Measurements from ENCODE around the gene VCP.

VCP gene

GRCh38 chr9:35079041-35079425 lies 6.6 kb upstream of the VCP start:
- Histone ChIP-seq H3K27ac (peak overlapping the region; percentile 98), H3K36me3 (peaks cover 42% of the 10 kb centered on the region), H3K4me3 (ENCODE audit: low read depth, low read length) (peak overlapping the region; percentile 79), H3K9me3 (ENCODE audit: severe bottlenecking) (no peaks in the 10 kb centered on the region), H3K27me3 (ENCODE audit: insufficient read depth, low read depth, severe bottlenecking) (no peaks in the 10 kb centered on the region)
- no peak for TF ChIP-seq CTCF (IDR thresholded peaks at IDR 0.05; ENCODE audit: low read depth, low read length)
- DNase-seq, result peak; percentile 69

GRCh38 chr9:35078066-35078465 lies 5.6 kb upstream of the VCP start:
- TF ChIP-seq CTCF (IDR thresholded peaks at IDR 0.05; ENCODE audit: low read depth, low read length), result no peak
- no peak for DNase-seq
- peak overlapping the region; percentile 79 for H3K4me3 ChIP-seq (ENCODE audit: low read depth, low read length)
- H3K9me3 ChIP-seq (ENCODE audit: severe bottlenecking), result no peaks in the 10 kb centered on the region
- no peaks in the 10 kb centered on the region for H3K27me3 ChIP-seq (ENCODE audit: insufficient read depth, low read depth, severe bottlenecking)
- peaks cover 51% of the 10 kb centered on the region for H3K36me3 ChIP-seq
- peak overlapping the region; percentile 98 for H3K27ac ChIP-seq

- Histone ChIP-seq H3K4me3 (ENCODE audit: low read depth, low read length) (no peak overlapping the region), H3K36me3 (peaks cover 53% of the 10 kb centered on the region), H3K27me3 (ENCODE audit: insufficient read depth, low read depth, severe bottlenecking) (no peaks in the 10 kb centered on the region), H3K27ac (no peak overlapping the region), H3K9me3 (ENCODE audit: severe bottlenecking) (no peaks in the 10 kb centered on the region)
- no peak for TF ChIP-seq CTCF (IDR thresholded peaks at IDR 0.05; ENCODE audit: low read depth, low read length)
- no peak for DNase-seq
Observed at GRCh38 chr9:35076848-35077247, 4.4 kb upstream of the VCP start.

- H3K9me3 ChIP-seq (ENCODE audit: severe bottlenecking), result no peaks in the 10 kb centered on the region
- no peak overlapping the region for H3K27ac ChIP-seq
- H3K36me3 ChIP-seq, result peaks cover 65% of the 10 kb centered on the region
- TF ChIP-seq CTCF (IDR thresholded peaks at IDR 0.05; ENCODE audit: low read depth, low read length), result no peak
- no peaks in the 10 kb centered on the region for H3K27me3 ChIP-seq (ENCODE audit: insufficient read depth, low read depth, severe bottlenecking)
- no peak for DNase-seq
- no peak overlapping the region for H3K4me3 ChIP-seq (ENCODE audit: low read depth, low read length)
Observed at GRCh38 chr9:35075358-35075757, 2.9 kb upstream of the VCP start.

- no peak for DNase-seq
- TF ChIP-seq CTCF (IDR thresholded peaks at IDR 0.05; ENCODE audit: low read depth, low read length), result no peak
- H3K9me3 ChIP-seq (ENCODE audit: severe bottlenecking), result no peaks in the 10 kb centered on the region
- H3K36me3 ChIP-seq, result peaks cover 71% of the 10 kb centered on the region
- H3K27me3 ChIP-seq (ENCODE audit: insufficient read depth, low read depth, severe bottlenecking), result no peaks in the 10 kb centered on the region
- no peak overlapping the region for H3K4me3 ChIP-seq (ENCODE audit: low read depth, low read length)
- H3K27ac ChIP-seq, result no peak overlapping the region
Observed at GRCh38 chr9:35074791-35075190, 2.4 kb upstream of the VCP start.

- Histone ChIP-seq H3K36me3 (peaks cover 76% of the 10 kb centered on the region), H3K27me3 (ENCODE audit: insufficient read depth, low read depth, severe bottlenecking) (no peaks in the 10 kb centered on the region), H3K9me3 (ENCODE audit: severe bottlenecking) (no peaks in the 10 kb centered on the region), H3K27ac (no peak overlapping the region), H3K4me3 (ENCODE audit: low read depth, low read length) (no peak overlapping the region)
- no peak for TF ChIP-seq CTCF (IDR thresholded peaks at IDR 0.05; ENCODE audit: low read depth, low read length)
- no peak for DNase-seq
Observed at GRCh38 chr9:35074141-35074540, 1.7 kb upstream of the VCP start.
